ENCODE measurements around the gene UBR2.
"Not testable (repeated sequence)": the region's sequence is repeated elsewhere in the genome, so short reads cannot be mapped to it uniquely, and the experiment has no call there.

The UBR2 gene

DNA sequence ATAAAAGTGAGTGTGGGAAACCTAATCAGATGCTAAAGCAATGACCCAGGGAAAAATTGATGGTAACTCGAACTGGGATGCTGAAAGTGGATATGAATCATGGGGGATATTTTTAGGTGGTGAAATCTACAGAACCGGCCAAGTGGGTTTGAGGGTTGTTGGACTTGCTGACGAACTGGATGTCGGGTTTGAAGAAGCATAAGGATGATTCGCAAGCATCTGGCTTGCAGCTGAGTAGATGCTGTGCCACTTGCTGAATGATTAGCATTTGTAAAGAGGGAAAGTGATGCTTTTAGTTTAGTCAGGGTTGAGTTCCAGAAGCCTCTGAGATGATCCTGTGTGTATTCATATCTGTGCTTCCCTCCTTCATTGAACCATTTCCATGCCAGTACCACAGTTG is 54.9 kb downstream of the UBR2 start:
- DNase-seq (ENCODE audit: low read depth in 3 of 3) = no peak

DNA sequence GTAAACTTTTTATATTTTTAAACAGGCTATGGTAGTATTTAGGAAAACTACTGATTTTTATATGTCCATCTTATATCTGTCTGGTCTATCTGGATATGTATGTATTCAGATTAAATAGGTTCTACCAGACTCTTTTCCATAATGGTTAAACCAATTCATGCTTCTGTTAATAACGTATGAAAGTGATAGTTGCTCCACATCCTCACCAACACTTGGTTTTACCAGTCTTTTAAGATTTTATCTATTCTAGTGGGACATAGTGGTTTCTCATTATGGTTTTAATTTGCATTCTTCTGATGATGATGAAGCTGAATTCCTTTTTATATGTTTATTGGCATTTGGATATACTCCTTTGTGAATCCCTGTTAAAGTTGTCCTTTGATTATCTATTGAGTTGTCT is 56.1 kb downstream of the UBR2 start:
- no peak for DNase-seq (ENCODE audit: low read depth in 3 of 3)

DNA sequence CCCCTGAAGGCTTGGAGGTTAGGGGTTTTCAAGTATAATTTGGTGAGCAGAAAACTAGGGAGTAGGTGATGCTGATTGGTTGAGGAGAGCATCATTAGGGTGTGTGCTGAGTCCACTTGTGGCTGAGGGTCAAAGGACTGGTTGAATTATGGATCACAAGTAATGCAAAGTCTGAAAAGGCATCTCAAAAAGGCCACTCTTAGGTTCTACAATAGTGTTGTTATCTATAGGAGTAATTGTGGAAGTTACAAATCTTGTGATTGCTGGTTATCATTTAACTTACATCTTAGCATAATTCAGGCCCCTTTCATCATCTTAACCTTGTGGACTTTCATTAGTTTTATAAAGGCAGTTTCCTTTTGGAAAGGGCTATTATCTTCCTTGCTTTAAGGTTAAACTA is 60.8 kb downstream of the UBR2 start:
- DNase-seq (ENCODE audit: low read depth in 3 of 3) = no peak

DNA sequence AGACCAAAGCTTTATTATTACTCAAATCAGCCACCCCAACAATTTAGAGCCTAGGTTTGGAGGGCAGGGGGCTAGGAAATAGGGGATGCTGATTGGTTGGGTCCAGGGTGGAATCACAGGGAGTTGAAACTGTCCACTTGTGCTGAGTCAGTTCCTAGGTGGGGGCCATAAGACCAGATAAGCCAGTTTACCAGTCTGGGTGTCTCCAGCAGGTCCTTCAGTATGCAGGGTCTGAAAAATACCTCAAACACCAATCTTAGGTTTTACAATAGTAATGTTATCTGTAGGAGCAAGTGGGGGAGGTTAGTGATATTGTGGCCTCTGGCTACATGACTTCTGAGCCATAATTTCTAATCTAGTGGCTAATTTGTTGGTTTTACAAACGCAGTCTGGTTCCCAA is 63.2 kb downstream of the UBR2 start:
- DNase-seq (ENCODE audit: low read depth in 3 of 3) = no peak

DNA sequence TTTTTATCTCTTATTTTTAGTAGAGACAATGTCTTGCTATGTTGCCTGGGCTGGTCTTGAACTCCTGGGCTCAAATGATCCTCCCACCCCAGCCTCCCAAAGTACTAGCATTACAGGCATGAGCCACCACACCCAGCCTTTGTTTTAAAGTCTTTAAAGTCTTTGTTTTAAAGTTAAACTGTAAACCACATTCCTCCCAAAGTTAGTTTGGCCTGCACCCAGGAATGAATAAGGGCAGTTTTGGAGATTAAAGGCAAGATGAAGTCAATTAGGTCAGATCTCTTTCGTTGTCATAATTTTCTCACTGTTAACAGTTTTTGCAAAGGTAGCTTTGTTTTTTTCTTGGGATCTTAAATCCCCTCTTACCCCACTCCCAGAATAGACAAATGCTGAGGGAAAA is 63.8 kb downstream of the UBR2 start:
- no peak for DNase-seq (ENCODE audit: low read depth in 3 of 3)

DNA sequence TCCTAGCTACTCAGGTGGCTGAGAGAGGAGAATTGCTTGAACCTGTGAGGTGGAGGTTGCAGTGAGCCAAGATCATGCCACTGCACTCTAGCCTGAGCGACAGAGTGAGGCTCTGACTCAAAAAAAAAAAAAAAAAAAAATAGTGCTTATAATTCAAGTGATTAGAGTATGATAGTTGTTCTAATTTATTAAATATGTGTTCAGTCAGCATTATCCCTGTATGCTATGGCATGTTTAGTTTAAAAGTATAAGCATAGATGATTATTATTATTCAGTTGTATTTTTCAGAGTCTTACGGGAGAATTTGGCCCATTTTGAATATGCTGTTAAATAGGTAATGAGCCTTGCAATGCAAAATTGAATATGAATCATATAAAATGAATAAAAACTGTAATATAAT is 64.8 kb downstream of the UBR2 start:
- DNase-seq (ENCODE audit: low read depth in 3 of 3) = no peak

DNA sequence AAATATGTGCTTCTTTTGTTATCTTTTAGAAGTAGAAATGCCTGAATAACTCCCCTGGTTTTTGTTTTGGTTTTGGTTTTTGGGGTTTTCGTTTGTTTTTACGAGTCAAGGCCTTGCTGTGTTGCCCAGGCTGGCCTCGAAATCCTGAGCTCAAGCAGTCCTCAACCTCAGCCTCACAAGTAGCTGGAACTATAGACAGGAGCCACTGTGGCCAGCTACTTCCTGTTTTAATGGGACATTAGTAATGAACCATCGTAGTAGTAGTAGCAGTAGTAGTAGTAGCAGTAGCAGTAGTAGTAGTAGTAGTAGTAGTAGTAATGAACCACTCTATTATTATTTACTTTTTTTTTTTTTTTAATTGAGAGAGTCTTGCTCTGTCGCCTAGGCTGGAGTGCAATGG is 66.0 kb downstream of the UBR2 start:
- no peak for DNase-seq (ENCODE audit: low read depth in 3 of 3)

DNA sequence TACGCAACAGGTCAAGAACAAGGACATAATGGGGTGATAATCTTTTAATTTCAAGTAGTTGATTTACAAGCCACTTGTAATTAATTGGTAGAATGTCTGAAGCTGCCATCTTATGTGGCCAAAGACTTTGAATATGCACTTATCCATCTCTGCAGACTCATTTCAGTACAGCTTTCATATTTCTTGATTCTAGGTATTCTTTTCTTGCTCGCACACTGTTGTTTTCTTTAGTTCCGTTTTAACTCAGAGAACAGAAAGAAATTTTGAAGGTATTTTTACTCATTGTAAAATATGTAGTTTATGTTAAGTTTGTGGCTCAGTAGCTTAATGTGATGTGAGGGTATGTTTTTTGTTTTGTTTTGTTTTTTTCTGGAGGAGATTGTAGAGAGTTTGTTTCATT is 73.9 kb downstream of the UBR2 start:
- no peak for DNase-seq (ENCODE audit: low read depth in 3 of 3)

DNA sequence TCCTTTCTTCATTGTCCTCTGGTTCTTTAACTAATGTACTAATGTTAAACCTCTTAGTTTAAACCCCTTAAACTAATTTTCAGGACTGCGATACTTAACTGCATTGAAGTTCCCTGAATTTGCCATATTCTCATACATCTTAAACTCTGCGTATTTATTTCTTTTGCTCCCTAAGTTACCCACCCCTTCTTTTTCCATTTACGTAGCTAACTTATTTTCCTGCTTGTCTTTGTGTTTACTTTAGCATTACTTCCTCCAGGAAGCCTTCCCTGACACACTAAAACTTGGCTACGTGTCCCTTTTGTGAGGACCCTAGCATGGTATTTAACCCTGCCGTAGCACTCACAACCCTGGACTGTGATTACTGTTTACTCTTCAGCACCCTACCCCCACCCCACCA is 79.0 kb downstream of the UBR2 start:
- no peak for DNase-seq (ENCODE audit: low read depth in 3 of 3)

DNA sequence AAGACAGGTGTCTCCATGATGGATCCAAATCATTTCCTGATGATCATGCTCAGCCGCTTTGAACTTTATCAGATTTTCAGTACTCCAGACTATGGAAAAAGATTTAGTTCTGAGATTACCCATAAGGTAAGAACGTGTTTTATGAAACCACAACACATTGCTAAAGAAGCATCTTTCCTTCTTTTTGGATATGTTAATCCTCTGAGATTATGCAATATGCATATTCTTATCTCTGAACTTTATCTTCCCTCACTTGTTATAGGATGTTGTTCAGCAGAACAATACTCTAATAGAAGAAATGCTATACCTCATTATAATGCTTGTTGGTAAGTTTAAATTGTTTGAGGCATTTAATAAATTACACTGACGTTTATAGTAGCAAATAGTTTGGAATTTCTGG is 80.4 kb downstream of the UBR2 start:
- DNase-seq (ENCODE audit: low read depth in 3 of 3) = no peak

DNA sequence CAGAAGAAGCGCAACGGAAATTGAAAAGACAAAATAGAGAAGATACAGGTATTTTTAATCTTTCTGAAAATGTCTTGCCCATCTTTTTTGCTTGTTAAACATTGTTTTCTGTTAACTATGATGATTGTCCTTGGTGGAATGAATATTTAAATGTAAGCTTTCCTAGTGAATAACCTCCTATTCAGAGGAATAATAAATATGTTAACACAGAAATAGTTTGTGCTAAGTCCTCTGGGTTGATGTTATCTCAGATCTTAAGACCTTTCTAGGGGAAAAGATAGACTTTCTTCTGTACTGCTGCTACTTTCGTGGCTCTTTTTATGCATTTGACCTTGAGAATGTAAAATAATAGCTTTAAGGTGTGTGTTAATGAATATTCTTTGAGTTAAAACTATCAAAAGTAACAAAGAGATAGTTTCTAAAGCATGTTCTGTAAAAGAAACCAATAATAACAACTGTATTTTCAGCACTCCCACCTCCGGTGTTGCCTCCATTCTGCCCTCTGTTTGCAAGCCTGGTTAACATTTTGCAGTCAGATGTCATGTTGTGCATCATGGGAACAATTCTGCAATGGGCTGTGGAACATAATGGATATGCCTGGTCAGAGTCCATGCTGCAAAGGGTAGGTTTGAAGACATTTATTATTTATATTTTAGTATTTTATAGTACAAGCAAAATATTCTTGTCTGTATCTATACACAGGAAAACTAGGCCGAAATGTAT is 88.4 kb downstream of the UBR2 start:
- no peak for DNase-seq (ENCODE audit: low read depth in 3 of 3)

DNA sequence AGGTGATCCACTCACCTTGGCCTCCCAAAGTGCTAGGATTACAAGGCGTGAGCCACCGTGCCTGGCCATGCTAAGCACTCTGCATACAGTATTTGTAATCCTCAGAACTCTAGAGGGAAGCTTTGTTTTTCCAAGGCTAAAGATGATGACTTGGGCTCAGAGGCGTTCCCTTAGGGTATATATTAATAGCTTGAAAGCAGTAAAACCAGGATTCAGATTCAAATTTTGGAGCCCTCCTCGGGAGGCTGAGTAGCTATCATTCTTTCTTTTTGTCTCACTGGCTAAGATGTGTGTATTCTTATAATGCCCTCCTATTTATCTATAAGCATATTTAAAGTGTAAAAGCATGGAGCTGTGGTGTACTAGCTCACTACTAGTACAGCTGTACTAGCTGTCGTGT is 90.0 kb downstream of the UBR2 start:
- no peak for DNase-seq (ENCODE audit: low read depth in 3 of 3)

DNA sequence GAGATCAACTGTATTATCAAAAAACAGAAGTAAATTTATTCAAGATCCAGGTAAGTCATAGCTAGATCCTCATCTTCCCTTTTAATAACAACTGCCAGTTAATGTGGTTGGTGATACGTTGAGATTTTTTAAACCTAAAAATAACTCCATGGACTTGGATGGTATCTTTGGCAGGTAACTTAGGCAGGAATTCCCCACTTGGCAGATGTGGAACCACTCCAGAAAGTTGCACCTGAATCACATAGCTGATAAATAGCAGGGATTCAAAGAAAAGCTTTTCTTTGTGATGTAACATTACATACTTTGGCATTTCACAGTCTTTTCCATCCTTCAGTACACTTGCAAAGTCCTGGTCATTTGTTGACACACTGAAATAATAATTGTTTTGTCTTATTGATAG is 96.0 kb downstream of the UBR2 start:
- DNase-seq (ENCODE audit: low read depth in 3 of 3) = no peak

DNA sequence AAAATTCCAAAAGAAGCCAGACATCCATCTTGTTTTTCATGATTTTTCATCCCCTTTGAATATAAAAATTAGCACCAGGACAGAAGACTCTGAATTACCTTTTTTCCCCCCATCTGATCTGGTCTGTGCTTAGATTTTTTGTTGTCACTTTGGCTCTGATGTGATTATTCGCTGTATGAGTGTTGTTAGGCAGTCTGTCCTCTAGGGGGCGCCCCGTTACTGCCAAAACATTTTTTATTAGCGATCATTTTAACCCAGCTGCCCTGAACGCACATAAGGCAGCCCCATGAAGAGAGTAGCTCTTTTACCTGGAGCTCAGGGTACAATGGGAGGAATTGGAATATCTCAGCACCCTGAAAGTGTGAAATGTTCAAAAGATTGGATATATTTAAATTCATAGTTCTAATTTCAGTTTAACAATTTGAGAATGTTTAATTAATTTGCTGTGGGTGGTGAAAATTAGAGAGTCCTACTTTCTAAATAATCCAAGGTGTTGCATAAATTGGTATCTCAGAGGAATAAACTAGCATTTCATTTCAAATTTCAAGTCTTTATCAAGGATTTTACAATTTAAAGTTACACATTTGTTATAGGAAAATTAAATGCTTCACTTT is 97.8 kb downstream of the UBR2 start:
- DNase-seq (ENCODE audit: low read depth in 3 of 3) = peak; percentile 67 to 78 (median 77)

DNA sequence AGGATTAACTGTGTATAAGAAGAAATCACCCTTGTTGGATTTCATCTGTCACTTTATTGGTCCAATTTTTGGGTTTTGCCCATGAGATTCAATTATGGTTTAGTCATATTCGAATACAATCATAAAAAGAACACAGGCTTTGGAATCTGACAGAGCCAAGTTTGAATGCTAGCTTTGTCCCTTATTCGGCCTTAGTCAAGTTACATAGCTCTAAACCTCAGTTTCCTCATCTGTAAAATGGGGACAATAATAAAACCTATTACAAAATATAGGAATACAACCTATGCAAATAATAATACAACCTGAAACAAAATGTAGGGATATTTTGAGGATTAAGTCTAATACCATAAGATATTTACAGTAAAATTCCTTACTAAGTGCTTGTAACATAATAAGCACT is 100.9 kb downstream of the UBR2 start:
- DNase-seq (ENCODE audit: low read depth in 3 of 3) = no peak

DNA sequence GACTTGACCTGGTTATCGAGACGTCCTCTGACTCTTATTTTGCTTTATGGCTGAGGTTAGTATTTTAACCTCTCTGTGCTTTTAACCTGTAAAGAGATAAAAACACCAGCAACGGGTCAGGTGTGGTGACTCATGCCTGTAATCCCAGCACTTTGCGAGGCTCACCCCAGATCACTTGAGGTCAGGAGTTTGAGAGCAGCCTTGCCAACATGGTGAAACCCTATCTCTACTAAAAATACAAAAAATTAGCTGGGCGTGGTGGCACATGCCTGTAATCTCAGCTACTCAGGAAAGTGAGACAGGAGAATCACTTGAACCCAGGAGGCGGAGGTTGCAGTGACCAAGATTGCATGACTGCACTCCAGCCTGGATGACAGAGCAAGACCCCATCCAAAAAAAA is 110.5 kb downstream of the UBR2 start:
- not testable (repeated sequence) for DNase-seq (ENCODE audit: low read depth in 3 of 3)

DNA sequence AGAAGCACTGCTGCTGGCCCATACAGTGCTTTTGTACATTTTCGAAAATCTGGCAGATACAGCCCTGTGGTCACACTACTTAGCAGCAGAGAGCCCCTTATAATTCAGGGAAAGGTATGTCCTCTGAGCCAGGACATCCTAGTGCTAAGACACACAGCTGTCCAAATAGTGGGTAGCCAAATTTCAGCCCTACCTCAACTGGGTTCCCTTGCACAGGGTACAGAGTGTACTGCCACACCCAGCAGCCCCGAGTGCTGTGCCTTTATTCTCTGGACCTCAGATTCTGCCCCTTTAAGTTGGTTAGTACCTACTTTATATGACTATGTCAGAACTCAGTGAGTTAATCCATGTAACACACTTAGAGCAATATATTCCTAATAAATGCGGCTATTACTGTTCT is 111.0 kb downstream of the UBR2 start:
- no peak for DNase-seq (ENCODE audit: low read depth in 3 of 3)

DNA sequence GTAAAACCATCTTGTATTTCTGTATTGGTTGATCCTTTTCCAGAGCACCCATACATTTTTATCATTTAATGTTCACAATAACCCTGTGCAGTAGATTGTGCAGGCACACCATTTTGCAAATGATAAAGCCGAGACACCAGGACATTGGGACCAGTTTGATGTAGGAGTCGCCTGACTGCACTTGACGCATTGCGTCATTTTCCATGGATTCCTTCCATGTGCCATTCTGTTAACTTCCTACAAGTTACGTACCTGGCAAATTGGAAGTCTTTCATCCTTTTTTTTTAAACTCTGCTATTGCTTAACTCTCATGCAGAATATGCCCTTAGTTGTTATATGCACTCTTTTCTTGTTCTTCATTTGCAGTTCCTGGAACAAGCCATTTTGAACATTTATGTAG is 115.5 kb downstream of the UBR2 start:
- no peak for DNase-seq (ENCODE audit: low read depth in 3 of 3)

DNA sequence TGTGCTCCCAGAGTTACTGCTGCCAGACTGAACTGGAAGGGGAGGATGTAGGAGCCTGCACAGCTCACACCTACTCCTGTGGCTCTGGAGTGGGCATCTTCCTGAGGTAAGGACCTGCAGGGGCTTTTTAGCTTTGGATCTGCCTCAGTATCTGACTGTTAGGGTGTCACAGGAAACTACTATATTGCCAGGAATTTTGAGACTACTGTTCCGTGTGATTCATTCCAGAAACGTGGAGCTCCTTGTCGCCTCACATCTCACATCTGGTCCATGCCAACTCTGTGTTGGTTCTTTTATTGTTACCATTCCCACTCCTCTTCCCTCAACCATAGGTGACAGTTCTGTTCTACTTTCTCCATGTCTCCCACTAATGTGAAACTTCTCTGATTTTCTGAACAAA is 124.5 kb downstream of the UBR2 start:
- DNase-seq (ENCODE audit: low read depth in 3 of 3) = no peak

DNA sequence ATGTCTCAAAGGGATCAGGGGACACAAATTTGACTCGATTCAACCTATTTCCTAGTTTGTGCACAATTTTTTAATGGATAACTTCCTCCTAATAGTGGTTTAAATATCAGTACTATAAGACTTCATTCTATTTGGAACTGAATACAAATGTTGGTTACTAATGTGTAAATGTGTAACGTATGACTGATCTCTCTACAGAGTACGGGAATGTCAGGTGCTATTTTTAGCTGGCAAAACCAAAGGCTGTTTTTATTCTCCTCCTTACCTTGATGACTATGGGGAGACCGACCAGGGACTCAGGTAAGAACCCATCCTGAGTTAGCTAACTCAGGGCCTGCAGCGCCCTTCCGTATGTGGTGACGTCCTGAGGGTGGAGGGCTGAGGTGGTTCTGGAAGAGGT is 125.5 kb downstream of the UBR2 start:
- DNase-seq (ENCODE audit: low read depth in 3 of 3) = no peak

DNA sequence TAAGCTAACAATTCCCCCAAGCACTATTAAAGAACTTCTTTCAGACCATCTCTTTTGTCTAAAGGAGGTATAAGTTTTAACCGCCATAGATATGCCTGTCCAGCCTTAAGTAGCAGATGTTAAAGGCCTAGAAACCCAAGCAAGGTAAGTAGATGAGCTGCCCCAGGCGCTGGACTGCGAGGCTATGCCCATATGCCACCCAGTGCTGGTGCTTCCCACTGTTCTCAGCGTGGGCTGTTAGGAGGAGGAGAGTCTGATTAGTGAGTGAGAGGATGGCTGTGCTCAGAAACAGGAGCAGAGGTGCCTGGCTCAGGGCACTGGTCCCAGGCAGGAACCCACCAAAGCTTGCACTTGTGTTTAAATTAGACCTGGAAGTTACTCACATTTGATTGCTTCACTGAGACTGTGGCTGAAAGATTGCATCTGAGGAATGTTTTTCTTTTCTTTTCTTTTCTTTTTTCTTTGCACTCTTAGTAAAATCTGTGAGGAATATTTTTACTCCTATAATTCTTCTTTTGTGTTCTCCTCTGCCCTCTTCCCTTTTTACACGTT is 126.4 kb downstream of the UBR2 start:
- DNase-seq (ENCODE audit: low read depth in 3 of 3) = no peak

DNA sequence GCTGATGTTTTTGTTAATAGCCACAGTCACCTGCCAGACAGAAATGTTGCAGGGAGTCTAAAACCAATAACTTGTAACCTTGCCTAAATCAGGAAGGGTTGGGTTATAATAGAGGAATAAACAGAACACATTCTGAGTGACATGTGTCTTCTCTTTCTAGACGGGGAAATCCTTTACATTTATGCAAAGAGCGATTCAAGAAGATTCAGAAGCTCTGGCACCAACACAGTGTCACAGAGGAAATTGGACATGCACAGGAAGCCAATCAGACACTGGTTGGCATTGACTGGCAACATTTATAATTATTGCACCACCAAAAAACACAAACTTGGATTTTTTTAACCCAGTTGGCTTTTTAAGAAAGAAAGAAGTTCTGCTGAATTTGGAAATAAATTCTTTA is 127.0 kb downstream of the UBR2 start:
- DNase-seq (ENCODE audit: low read depth in 3 of 3) = no peak

DNA sequence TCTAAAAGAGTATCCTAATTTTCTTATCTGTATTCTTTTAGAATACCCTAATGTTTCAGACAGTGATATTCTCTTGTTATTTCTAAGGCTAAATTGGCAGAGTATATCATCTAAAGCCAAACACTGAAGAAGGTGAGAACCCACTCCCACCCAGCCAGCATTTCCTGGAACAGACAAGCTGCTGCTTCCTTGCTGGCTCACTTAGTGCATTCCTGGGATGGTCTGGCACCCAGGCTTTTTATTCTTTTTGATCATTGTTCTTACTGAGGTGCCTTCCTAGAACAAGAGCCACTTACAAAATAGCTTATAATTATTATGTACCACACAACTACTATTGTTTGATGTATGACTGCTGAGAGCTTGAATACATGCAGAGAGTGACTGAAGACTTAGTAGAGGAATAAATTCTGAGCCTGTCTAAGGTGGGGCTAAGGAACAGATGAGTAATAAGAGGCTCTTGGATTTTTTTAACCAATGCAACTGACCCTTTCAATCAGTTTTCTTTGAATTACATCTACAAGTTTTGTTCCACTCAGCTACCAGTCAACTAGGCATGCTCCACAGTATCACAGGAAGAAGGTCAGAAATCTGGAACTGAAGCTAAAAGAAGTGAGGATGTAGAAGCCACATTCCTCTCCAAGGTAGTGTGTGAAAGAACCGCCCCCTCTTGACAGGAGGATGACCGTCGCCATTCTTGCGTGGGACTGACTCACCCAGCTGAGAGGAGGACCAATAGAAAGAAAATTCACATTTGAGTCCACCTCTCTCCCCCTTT is 128.5 kb downstream of the UBR2 start:
- no peak for DNase-seq (ENCODE audit: low read depth in 3 of 3)
